ENCODE results near the gene NKX1-1.

NKX1-1 gene

GRCh38 chr4:1403591-1404572, 2.4 kb downstream of the NKX1-1 start:
- no peak for TF ChIP-seq GATA3 (IDR thresholded peaks at IDR 0.05; ENCODE audit: low read depth, low read length)
- TF ChIP-seq GATA2 (IDR thresholded peaks at IDR 0.05; ENCODE audit: low read depth, low read length): no peak

GRCh38 chr4:1403177-1403583, 3.1 kb downstream of the NKX1-1 start:
- no peak for TF ChIP-seq GATA2 (IDR thresholded peaks at IDR 0.05; ENCODE audit: low read depth, low read length)

- TF ChIP-seq GATA2 (IDR thresholded peaks at IDR 0.05; ENCODE audit: low read depth, low read length): no peak
- TF ChIP-seq GATA3 (IDR thresholded peaks at IDR 0.05; ENCODE audit: low read depth, low read length): no peak
Measured at GRCh38 chr4:1402516-1403091, 3.6 kb downstream of the NKX1-1 start.

GRCh38 chr4:1402021-1402515, 4.2 kb downstream of the NKX1-1 start:
- TF ChIP-seq GATA3 (IDR thresholded peaks at IDR 0.05; ENCODE audit: low read depth, low read length) (no peak), GATA2 (IDR thresholded peaks at IDR 0.05; ENCODE audit: low read depth, low read length) (no peak)

GRCh38 chr4:1401409-1402020, 4.7 kb downstream of the NKX1-1 start:
- TF ChIP-seq GATA2 (IDR thresholded peaks at IDR 0.05; ENCODE audit: low read depth, low read length) (no peak), GATA3 (IDR thresholded peaks at IDR 0.05; ENCODE audit: low read depth, low read length) (no peak)

GRCh38 chr4:1400831-1401408, 5.3 kb downstream of the NKX1-1 start:
- TF ChIP-seq GATA2 (IDR thresholded peaks at IDR 0.05; ENCODE audit: low read depth, low read length) (no peak), GATA3 (IDR thresholded peaks at IDR 0.05; ENCODE audit: low read depth, low read length) (no peak)

- TF ChIP-seq GATA3 (IDR thresholded peaks at IDR 0.05; ENCODE audit: low read depth, low read length): no peak
- no peak for TF ChIP-seq GATA2 (IDR thresholded peaks at IDR 0.05; ENCODE audit: low read depth, low read length)
Measured at GRCh38 chr4:1400191-1400805, 5.9 kb downstream of the NKX1-1 start.

- no peak for TF ChIP-seq GATA3 (IDR thresholded peaks at IDR 0.05; ENCODE audit: low read depth, low read length)
Measured at GRCh38 chr4:1399508-1400190, 6.6 kb downstream of the NKX1-1 start.

GRCh38 chr4:1398681-1399507, 7.3 kb downstream of the NKX1-1 start:
- TF ChIP-seq GATA2 (IDR thresholded peaks at IDR 0.05; ENCODE audit: low read depth, low read length) (no peak), GATA3 (IDR thresholded peaks at IDR 0.05; ENCODE audit: low read depth, low read length) (no peak)

- TF ChIP-seq GATA3 (IDR thresholded peaks at IDR 0.05; ENCODE audit: low read depth, low read length) (no peak), GATA2 (IDR thresholded peaks at IDR 0.05; ENCODE audit: low read depth, low read length) (no peak)
Measured at GRCh38 chr4:1396806-1397455, 9.3 kb downstream of the NKX1-1 start.

GRCh38 chr4:1395941-1396805, 10.1 kb downstream of the NKX1-1 start:
- TF ChIP-seq GATA3 (IDR thresholded peaks at IDR 0.05; ENCODE audit: low read depth, low read length): no peak
- TF ChIP-seq GATA2 (IDR thresholded peaks at IDR 0.05; ENCODE audit: low read depth, low read length): no peak

Measured in SH-SY5Y (cell line).